ENCODE measurements around the gene NEDD4.
"Not testable (repeated sequence)": the region's sequence is repeated elsewhere in the genome, so short reads cannot be mapped to it uniquely, and the experiment has no call there.

The NEDD4 gene

DNA sequence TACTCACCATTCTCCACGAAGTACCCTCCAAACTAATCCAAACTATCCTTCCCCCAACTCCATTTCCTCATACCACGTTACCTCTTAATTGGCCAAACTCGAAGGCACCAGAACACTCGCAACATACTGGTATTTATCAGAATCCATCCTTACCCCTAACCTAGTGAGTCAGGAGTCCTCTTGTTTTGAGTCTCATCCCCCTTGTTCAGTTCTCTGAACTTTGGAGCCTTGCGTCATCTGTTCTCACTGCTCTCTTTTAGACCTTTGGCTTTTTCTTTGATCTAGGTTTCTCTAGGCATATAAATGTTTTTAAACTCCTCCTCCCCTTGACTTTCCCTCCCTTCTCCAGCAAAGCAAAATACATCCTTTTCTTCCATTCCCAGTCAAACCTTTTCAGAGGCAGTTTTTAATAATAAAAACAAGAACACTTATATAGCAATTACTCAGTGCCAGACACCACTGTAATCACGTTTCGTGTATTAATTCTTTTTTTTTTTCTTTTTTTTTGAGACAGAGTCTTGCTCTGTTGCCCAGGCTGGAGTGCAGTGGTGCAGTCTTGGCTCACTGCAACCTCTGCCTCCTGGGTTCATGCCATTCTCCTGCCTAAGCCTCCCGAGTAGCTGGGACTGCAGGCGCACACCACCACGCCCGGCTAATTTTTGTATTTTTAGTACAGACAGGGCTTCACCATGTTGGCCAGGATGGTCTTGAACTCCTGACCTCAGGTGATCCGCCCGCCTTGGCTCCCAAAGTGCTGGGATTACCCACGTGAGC is 40.7 kb downstream of the NEDD4 start:
- DNase-seq, result not testable (repeated sequence)

DNA sequence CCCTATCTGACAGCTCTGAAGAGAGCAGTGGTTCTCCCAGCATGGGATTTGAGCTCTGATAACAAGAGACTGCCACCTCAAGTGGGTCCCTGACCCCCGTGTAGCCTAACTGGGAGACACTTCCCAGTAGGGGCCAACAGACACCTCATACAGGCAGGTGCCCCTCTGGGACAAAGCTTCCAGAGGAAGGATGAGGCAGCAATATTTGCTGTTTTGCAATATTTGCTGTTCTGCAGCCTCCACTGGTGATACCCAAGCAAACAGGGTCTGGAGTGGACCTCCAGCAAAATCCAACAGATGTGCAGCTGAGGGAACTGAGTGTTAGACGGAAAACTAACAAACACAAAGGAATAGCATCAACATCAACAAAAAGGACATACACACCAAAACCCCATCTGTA is 48.8 kb downstream of the NEDD4 start:
- not testable (repeated sequence) for DNase-seq

DNA sequence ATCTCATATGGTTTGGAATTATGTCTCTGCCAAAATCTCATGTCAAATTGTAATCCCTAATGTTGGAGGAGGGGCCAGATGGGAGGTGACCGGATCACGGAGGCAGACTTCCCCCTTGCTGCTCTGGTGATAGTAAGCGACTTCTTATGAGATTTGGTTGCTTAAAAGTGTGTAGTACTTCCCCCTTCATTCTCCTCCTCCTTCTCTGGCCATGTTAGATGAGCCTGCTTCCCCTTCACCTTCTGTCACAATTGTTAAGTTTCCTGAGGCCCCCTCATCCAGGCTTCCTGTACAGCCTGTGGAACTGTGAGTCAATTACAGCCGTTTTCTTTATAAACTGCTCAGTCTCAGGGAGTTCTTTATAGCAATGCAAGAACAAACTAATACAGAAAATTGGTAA is 51.1 kb downstream of the NEDD4 start:
- peak in 1 of 2 donors; percentile 96 for DNase-seq

DNA sequence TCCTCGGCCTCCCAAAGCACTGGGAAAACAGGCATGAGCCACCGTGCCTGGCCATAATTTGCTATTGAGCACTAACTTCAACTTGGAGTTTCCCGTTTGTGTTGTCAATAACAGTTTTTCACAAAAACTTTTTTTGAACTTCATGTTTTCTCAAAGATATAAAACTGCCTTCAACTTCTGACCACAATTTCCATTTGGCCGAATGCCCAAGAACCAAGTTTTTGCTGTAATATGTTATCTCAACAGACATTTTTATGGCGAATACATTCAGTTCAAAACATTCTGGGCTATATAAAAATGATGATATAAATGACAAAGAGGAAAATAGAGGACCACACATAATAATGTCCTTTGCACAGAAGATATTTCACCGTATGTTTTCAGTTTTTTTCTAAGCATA is 56.4 kb downstream of the NEDD4 start:
- DNase-seq, result peak in 1 of 2 donors; percentile 39

- no peak for DNase-seq
Measured at GRCh38 chr15:55928955-55929354, 64.5 kb downstream of the NEDD4 start.

DNA sequence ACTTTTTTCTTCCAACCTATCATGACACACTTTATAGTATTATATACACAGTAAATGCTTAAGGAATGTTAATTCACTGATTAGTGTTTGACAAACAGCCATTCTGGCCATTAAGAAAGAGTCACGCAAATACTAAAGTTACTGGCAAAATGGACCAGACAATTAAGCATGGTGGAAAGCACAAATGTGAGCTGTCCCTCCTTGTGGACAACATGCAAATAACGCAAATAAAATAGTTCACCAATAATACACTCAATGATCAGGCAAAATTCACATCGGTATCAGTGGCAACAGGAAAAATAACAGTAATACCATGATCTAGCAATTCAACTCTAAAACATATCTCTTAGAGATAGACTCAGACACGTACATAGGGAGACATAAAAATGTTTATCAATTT is 71.7 kb downstream of the NEDD4 start:
- no peak for DNase-seq

DNA sequence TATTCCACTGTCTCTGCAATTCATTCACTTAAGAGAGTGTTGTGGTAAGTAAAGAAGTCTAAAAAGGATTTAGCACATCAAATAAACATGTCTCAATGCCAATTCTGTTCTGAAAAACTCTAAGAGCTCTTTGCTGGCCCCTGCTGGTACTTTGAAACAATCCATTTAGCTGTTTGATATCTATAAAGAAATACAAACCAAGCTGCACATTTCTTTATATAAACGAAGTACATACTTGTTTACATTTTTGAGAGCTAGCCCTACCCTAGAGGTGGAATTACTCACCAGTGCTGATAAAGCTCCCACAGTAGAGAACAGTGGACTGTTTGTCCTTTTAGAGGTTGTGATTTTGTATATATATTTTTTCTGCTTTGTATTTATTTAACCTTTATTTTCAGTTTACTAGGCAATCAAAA is 75.5 kb downstream of the NEDD4 start:
- DNase-seq, result peak in 1 of 2 donors; percentile 46

DNA sequence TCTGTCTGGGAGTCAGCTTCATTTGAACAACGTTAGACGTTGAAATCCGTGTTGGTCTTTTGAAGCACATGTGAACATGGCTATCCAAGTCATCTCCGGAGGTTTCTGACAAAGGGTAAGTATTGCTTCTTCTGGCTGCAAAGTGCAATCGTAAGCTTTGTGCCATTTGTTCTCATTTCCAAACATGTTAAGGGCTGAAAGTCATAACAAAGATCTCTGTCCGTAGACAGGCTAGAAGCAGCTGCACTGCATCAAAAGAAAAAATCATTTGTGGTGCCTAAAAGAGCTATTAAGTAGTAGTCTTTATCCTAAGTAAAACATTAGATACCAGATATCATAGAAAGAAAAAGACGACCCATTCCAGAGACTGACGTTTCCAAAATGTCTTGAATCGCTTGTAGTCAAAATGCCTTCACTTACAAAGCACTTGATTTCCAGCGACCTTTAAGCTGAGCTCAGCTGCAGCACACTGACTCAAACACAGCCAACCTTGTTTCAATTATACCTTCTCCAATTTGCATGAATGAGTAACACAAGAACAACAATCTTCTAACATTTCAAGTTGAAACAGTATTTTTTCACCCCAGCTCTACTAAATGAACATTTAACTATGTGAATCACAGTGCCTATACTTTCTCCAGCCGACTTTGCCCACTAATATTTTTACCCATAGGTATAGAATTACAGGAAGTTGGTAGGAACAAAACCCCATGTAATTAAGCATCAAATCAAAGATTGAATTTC is 76.6 kb downstream of the NEDD4 start:
- DNase-seq, result no peak

- DNase-seq, result no peak
Measured at GRCh38 chr15:55915876-55916567, 77.4 kb downstream of the NEDD4 start.

DNA sequence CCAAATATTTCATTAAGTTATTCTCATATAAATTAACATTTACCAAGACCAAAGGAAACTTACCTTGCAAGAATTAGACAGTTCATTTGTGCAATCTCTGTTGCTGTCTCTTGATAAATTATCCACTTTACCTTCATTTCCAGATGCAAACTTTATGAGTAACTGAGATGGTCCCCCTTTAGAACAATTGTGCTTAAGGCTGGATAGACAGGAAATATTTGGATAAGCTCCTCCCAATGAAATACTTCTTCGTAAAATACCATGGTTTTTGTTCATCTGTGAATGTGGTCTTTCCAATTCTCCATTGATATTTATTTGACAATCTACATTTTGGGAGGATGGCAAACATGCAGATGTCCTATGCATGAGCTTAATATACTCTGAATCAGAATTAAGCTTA is 78.2 kb downstream of the NEDD4 start:
- no peak for DNase-seq

GRCh38 chr15:55914446-55914845 is 79.0 kb downstream of the NEDD4 start:
- DNase-seq, result no peak

GRCh38 chr15:55912982-55913381 is 80.4 kb downstream of the NEDD4 start:
- no peak for DNase-seq

DNA sequence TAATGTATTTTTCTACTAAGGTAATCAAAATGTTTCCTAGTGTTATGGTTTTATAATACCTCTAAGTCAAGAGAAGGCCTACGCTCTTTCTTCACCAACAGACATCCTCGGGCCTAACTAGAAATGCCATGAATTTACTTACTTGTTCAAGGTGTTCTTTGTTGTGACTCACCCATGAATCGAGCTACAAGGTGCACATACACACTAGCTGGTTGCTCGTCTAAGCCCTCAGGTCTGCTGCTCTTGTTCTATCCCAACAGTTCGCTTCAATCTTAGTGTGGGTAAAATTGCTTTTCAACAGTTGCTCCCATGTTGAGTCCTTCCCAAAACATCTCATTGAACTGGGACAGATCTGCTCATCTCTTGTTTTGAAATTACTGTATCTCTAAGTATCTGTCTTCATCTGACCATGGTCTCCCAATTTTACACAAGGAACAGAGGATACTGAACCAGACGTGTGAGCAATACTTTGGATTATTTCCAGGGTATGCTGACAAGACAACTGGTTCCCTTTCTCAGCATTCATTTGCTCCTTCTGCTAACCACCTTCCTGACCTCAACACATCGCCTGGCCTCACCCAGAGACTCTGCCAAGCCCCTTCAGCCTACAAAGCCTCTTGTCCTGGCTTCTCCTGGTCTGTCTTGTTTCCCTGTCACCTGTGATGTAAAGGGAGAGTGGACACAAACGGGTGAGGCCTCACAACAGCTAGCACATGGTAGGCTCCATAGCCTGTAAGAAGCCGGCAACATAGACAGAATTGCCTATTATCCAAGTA is 84.2 kb downstream of the NEDD4 start:
- DNase-seq, result no peak

- DNase-seq, result no peak
Measured at GRCh38 chr15:55907797-55908196, 85.6 kb downstream of the NEDD4 start.

DNA sequence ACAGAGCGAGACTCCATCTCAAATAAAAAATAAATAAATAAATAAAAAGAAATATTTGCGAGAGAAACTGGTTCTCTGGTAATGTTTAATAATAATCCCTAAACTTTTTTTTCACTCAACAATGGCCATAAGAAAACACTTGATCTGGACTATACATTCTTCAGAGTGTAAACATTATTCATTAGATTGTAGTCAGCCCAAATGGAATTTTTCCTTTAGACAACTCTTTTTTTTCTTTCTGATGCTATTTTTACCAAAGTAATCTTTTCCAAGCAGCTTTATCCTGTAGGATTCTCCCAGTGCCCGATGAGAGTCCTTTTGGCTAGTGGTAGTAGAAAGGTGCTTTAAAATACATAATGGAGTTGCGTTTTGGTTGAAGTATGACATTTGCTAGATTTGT is 90.4 kb downstream of the NEDD4 start:
- no peak for DNase-seq

DNA sequence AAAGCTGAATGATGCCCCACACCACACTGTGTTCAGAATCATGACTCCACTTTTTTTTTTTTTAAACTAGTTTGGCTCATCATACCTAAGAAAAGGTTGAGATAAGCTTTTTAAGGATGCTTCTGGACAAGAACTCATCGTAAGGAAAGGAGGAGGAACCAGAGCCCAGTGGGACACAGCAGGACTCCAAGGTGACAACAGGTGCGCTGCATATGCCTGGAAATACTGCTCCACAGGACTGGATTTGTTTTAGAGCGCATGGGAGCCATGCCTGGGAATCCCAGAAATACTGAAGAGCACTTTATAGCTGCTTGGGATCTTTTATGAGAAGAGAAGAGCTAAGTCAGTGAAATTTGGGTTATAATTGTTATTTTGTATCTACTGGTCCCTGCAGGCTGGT is 93.4 kb downstream of the NEDD4 start:
- DNase-seq, result no peak

DNA sequence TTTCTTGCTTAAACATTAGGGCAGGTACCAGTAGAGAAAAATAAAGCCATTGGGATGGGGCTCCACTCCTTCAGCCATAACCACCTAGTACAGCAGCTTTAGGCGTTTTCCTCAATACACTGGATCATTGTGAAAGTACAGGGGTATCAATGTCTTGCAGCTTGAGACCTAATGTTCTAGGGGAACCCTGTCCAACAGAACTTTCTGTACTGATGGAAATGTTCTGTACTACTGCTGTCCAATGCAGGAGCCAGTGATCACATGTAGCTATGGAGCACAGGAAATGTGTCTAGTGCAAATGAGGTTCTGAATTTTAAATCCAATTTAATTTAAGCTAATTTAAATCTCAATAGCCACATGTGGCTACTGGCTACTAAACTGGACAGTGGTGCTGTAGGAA is 93.9 kb downstream of the NEDD4 start:
- no peak for DNase-seq

DNA sequence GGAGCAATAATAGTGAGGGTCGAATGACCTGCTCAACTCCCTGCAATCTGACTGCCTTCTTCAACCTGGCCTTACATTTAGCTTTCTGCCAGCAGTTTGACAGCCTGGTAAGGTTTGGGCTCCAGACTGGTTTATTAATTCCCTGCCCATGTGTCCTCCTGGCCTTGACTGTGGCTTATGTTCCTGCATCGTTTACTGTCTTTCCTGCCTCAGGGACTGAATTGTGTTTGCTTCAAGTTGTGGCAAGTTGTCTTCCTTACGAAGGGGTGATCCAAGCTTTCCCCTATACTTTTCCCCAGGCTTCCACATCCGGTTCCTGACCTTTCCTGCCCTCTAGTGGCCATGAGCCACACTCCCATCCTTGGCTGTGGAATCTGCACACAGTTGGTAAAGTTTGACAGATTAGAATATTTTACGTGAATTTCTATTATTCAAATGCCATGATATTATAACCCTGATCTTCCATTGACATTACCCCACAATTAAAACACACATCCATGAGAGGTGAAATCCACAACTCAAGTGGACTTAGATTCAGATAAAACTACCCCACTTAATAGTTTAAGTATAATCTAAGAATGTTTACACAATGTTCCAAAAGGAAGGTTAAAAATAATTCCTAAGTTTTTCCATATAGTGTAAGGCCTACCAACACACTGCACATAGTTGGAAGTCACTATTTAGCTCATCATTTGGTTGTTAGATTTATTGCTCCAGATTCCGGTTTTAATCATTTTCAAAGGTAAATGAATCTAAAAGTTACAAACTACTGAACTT is 95.7 kb downstream of the NEDD4 start:
- no peak for DNase-seq

GRCh38 chr15:55894399-55894965 is 98.9 kb downstream of the NEDD4 start:
- no peak for DNase-seq

- no peak for DNase-seq
Measured at GRCh38 chr15:55893852-55894251, 99.6 kb downstream of the NEDD4 start.

DNA sequence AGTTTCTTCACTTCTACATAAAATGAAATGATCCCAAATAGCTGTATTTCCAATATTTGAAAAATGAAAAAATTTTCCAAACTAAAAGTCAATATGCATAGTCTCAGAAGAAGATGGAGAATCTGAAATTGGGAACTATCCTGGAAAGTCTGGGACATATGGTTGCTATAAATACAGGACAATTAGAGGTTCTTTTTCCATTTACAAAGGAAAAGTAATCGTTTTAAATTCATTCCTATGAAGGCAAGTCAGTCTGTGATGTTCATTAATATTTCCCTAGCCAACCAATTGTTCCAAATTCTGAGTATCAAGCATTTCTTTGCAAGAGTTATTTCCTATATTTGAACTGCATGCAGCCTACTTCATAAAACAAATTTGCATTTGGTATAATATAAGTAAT is 102.2 kb downstream of the NEDD4 start:
- no peak for DNase-seq

GRCh38 chr15:55884223-55884622 is 109.2 kb downstream of the NEDD4 start:
- no peak for DNase-seq

Data from bone marrow (tissue), 2 donors.